ENCODE data around the gene PIP4K2A. TPM values are rescaled to one million over a fixed set of nuclear protein-coding genes. Genes with fewer than 3 reads are reported as not detected.

PIP4K2A gene
- polyA plus RNA-seq, 4 donors: 24.6 to 27.9 (median 25.9) TPM

- DNase-seq (ENCODE audit: low read depth in 4 of 4, low spot score in 2 of 4): no peak
These were observed 108.2 kb downstream of the PIP4K2A start for GRCh38 chr10:22606164-22606614.

GRCh38 chr10:22605168-22605567, 109.2 kb downstream of the PIP4K2A start:
- DNase-seq (ENCODE audit: low read depth in 4 of 4, low spot score in 2 of 4): no peak

GRCh38 chr10:22604344-22605126, 109.8 kb downstream of the PIP4K2A start:
- no peak for DNase-seq (ENCODE audit: low read depth in 4 of 4, low spot score in 2 of 4)

DNA sequence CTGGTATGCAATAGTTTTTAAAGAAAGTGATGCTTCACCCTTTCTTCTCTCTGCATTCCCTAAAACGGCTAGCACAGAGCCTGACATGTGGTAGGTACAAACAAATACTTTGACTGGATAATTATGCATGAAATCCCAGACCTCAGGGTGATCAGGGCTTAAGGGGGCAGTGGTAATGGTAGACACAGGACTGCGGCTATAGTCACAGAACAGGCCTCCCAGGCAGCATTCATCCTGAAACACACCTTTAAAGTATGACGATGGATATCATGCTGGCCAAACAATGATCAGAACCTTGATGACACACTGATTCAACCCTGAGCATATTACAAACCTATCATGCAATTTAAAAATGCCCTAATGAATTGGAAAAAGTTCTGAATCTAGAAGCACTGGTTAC, 110.8 kb downstream of the PIP4K2A start:
- no peak for DNase-seq (ENCODE audit: low read depth in 4 of 4, low spot score in 2 of 4)

GRCh38 chr10:22601618-22602017, 112.8 kb downstream of the PIP4K2A start:
- no peak for DNase-seq (ENCODE audit: low read depth in 4 of 4, low spot score in 2 of 4)

- no peak for DNase-seq (ENCODE audit: low read depth in 4 of 4, low spot score in 2 of 4)
These were observed 114.6 kb downstream of the PIP4K2A start for GRCh38 chr10:22599636-22600228.

- DNase-seq (ENCODE audit: low read depth in 4 of 4, low spot score in 2 of 4): no peak
These were observed 115.3 kb downstream of the PIP4K2A start for GRCh38 chr10:22599048-22599561.

- no peak for DNase-seq (ENCODE audit: low read depth in 4 of 4, low spot score in 2 of 4)
These were observed 115.9 kb downstream of the PIP4K2A start for GRCh38 chr10:22598478-22598877.

DNA sequence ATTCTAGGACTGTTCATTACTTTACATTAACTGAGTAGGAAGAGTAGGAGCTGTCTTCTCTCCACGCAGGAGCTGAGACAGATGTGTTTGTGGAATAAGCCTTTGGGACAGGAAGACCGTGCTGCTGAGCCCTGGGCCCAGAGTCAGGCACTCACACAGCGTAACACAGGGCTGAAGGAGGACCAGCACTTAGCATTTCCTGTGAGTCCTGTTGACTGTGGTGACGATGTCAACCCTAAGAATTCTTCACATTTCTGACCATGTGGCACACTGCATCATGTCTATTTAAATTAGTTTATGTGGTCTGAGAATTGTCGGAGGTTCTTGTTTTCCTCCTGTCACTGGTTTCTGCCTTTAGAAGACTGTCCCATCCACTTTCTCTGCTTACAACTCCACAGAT, 117.2 kb downstream of the PIP4K2A start:
- DNase-seq (ENCODE audit: low read depth in 4 of 4, low spot score in 2 of 4): no peak

DNA sequence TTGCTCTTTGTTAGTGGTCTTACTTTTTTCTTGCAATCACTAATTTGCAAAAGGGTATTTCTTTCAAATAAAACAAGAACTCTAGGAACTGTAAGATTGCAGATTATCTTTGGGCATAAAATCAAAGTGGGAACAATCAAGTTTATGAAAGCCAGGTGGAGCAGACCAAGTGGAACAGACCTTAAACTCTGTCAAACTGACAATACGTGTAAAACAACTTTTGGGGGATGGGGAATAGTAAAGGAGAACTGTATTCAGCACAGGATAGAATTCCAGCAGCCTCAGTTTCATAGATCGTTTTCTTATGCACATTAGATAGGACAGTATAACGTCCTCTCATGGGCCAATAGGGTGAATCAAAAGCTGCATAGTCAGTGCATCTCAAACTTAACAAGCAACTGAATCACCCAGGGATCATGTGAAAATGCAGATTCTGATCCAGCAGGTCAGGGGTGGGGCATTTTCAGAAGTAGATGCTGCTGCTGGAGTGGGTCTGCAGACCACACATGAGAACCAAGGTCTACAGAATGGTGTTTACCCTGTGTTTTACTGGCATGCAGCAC, 120.7 kb downstream of the PIP4K2A start:
- DNase-seq (ENCODE audit: low read depth in 4 of 4, low spot score in 2 of 4): no peak

DNA sequence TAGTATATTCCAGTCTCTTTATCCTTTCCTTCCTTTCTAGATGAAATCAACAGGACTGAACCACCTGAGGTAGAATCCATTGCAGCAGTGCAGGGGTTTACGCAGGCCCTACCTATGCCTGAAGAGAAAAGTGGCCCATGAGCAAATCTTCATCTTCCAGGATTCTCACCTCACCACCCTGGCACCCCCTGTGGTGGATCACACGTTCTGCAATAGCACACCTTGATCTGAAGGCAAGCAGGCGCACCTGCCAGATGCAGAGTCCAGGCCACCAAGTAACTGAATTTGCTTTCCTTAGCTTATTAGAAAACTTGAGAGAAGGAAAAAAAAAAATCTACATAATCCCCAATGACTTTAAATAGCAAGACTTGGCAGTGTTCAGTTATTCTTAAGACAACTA, 121.4 kb downstream of the PIP4K2A start:
- DNase-seq (ENCODE audit: low read depth in 4 of 4, low spot score in 2 of 4): no peak

DNA sequence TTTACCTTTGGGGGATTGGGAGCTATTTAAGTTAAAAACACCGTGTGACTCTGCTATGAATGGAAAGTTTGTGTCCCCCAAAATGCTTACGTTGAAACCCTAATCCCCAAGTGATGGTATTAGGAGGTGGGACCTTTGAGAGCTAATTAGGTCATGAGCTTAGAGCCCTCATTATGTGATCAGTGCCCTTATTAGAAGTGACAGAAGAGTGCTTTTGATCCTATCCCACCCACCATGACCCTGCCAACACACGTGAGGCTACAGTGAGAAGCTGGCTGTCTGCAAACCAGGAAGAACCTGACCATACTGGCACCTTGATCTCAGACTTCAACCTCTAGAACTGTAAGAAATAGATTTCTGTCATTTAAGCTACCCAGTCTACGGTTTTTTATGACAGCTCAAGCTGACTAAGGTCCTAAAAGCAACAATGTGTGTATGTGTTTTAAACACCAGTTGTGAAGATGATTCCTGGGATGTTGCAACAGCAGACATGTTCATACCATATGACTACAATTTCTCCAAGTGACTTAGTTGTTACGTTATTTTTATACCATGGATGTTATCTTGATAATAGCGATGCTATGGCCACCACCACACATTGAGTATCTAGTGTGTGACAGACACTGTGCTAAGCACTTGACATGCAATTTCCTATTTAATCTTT, 124.4 kb downstream of the PIP4K2A start:
- no peak for DNase-seq (ENCODE audit: low read depth in 4 of 4, low spot score in 2 of 4)

DNA sequence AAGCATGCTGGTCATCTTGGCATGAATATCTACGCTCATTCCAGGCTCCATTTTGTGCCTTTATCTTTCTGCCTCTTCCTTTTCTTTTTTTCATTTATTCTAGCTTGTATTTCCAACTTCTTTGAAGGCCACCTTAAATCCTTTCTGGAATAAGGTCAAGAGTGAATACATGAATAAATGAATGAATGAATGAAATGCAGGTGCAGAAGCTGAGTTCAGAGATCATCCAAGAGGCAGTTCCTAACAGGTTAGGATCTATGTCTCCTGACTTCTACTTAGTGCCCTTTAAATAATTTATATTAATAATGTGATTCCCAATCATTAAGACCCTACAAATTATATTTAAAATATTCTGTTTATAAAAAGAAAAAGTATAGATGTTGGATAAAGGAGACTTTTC, 125.9 kb downstream of the PIP4K2A start:
- no peak for DNase-seq (ENCODE audit: low read depth in 4 of 4, low spot score in 2 of 4)

DNA sequence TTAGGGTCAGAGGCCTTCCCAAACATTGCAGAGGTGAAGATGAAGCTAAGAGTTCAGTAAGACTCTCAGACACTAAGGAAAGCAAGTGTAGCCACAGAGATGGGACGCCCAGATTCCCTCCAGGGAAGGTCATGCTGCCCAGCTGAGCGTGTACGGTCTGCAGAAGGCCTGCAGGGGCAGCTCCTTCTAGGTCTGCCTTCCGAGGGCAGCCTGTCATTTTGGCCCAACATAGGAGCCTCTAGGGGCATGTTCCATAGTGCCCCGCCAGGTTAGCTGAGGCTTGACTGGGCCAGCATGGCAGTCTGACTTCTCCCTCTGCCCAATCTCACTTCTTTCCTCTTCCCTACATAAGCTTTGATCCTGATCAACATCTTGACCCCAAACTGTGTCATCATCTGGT, 130.7 kb downstream of the PIP4K2A start:
- DNase-seq (ENCODE audit: low read depth in 4 of 4, low spot score in 2 of 4): no peak

DNA sequence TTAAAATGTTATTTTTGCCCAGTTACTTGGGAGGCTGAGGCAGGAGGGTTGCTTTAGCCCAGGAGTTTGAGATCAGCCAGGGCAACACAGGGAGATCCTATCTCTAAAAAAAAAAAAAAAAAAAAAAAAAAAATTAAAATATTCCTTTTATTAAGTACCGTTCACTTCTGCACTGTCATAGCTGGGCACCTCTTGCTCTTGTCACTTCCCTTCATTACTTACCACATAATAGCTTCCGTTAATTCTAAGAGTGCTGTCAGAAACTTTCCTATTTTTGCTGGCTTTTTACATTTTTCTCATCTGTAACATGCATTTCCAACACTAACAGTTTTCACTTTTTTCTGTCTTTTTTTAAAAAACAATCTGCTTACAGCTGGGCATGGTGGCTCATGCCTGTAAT, 132.9 kb downstream of the PIP4K2A start:
- no peak for DNase-seq (ENCODE audit: low read depth in 4 of 4, low spot score in 2 of 4)

- no peak for DNase-seq (ENCODE audit: low read depth in 4 of 4, low spot score in 2 of 4)
These were observed 133.7 kb downstream of the PIP4K2A start for GRCh38 chr10:22580711-22581110.

DNA sequence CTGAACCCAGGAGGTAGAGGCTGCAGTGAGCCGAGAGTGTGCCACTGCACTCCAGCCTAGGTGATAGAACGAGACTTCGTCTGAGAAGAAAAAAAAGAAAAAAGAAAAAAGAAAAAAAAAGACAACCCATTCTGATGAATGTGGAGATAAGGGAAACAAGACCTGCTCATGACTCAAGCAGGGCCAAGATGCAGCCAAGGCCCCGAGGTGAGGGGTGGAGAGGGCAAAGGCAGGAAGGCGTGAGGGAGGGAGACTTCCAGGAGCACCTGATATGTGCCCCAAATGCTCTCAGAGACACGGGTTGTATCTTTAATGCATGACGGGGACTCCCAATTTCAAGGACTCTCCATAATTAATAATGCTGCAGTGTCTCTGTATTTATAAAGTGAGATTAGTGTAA, 134.6 kb downstream of the PIP4K2A start:
- no peak for DNase-seq (ENCODE audit: low read depth in 4 of 4, low spot score in 2 of 4)

DNA sequence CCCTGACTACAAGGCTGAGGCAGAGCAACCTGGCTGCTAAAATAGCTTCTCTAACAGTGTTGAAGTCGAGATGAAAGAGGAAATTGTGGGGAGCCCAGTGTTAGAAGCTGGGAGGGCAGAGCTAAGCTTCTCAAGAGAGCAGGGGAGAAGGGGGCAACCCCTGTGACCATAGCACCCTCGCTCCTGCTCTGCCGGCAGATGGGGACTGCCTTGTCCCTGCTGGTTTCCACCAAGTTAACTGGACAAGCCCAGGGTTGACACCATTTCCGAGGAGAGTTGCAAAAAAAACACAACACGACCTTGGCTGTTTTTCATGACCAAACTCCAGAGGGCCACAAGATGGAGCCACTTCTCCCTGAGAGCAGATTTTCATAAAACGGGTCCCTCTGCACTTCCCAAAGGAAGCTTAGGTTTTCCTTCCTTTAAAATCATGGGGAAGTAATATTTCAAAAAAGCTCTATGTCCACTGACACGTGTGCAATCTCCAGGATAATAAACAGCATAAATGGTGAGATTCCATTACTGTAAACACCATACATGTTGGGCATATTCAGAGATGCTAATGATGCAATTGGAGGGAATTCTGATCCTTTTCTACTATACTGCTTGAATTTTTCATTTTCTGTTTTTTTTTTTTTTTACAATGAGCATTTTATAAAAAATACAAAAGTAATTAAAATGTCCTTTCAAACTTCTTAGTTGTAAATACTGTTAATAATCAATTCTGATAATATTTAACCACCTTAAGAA, 140.4 kb downstream of the PIP4K2A start:
- no peak for DNase-seq (ENCODE audit: low read depth in 4 of 4, low spot score in 2 of 4)

- no peak for DNase-seq (ENCODE audit: low read depth in 4 of 4, low spot score in 2 of 4)
These were observed 143.5 kb downstream of the PIP4K2A start for GRCh38 chr10:22570733-22571430.

GRCh38 chr10:22570234-22570633, 144.1 kb downstream of the PIP4K2A start:
- DNase-seq (ENCODE audit: low read depth in 4 of 4, low spot score in 2 of 4): no peak

Data from left renal cortex interstitium (tissue), 4 donors.